HG02852 (cell line): ENCODE data around the gene PROKR1.

Source experiments
- ATAC-seq: cut with Tn5 transposase; IDR thresholded peaks from one replicate; pipeline ENCODE4 v1.9.1; 2021; ENCODE audit warnings: mild to moderate bottlenecking, moderate library complexity; ENCODE audit not compliant: unreplicated experiment

PROKR1 gene

GRCh38 chr2:68695971-68696370, 52.6 kb downstream of the PROKR1 start:
- ATAC-seq, result no peak

GRCh38 chr2:68696554-68696953, 53.2 kb downstream of the PROKR1 start:
- no peak for ATAC-seq

DNA sequence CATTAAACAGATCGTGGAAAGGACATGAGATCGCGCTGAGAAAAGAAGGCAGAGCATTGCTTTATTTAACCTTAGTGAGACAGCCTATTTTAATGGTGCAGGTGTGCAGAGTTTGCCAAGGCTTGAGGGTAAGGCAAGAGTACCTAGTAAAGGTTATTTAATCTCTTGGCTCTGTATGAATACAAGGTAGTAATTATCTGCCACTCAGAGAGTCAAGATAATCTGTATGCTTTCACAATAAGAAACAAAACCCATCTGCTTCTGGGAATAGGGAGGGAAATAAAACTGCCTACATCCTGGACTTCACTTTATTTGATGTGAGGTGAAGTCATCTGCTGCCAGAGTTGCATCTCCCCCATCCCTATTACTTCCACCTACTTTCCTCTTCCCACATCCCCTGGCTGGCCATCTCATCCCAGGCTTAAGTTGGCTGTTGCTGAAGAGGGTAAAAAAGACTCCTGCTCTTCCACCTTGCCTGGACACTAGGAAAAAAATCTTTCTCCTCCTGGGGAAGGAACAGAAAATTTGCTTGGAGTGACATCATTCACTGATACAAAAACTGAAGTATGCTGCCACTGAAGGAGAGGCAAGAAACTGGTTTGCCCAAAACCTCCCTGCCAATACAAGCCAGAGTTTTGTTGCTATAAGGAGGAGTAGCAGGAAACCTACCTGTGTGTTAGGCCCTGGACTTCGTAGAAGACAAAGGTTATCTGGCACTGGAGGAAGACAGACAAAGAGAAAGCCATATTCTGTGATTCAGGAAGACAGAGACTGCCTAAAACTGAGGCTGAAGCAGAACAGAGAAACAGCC, 55.4 kb downstream of the PROKR1 start:
- ATAC-seq, result no peak

- no peak for ATAC-seq
Observed at GRCh38 chr2:68700560-68700959, 57.2 kb downstream of the PROKR1 start.

DNA sequence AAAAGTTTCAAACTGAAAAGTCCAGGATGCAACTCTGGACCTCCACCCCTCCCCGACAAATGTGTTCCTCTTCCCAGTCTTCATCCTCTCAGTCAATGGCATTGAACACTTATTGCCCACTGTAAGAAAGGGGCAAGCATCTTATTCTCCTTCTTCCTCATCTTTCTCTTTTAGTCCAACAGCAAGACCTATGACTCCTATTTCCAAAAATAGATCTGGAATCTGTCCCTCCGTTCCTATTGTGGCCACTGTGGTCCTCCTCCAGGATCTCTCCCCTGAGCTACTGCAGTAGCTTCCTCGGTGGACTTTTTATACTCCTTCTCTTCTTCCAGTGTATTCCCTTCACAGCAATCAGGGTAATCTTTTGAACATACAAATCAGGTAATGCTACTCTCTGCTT, 63.3 kb downstream of the PROKR1 start:
- ATAC-seq, result no peak
